Erythroblast (primary cell): Measurements from ENCODE around the gene PET100.

Experiments used
- GATA1 ChIP-seq: IDR thresholded peaks from 2 replicates; pipeline ENCODE4 v1.6.1; 2011; ENCODE audit warnings: low read depth, mild to moderate bottlenecking, control low read depth, low read length, moderate library complexity
- POLR2A ChIP-seq: IDR thresholded peaks from 2 replicates; pipeline ENCODE4 v1.6.1; 2011; ENCODE audit warnings: mild to moderate bottlenecking, low read length

DNA sequence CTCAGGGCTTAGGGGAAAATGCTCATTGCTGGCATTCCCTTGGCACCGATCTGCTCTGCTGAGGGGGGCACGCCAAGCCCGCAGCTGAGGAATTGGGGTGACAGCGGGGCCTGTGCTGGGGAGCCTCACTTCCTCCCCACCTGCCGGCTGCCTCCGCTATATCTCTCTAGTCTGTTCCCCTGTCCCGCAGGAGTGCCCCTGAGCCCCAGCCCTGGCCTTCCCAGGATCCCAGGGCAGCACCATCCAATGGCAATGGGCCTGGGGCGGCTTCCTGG is 16.8 kb downstream of the PET100 start:
- TF ChIP-seq POLR2A = no peak
- no peak for TF ChIP-seq GATA1
